Measurements from ENCODE around the gene CCDC12.
"Not testable (repeated sequence)": the region's sequence is repeated elsewhere in the genome, so short reads cannot be mapped to it uniquely, and the experiment has no call there.

CCDC12 gene

GRCh38 chr3:46979958-46980497 is 3.5 kb upstream of the CCDC12 start:
- no peak for DNase-seq (ENCODE audit: low read depth)

- DNase-seq (ENCODE audit: low read depth) = peak; percentile 85
Measured at GRCh38 chr3:46978985-46979944, 2.7 kb upstream of the CCDC12 start, which contains the start of gene NBEAL2. Gene NBEAL2 (plus strand): TSS chr3:46979666. CDS start chr3:46979862, 196 bp downstream.

- DNase-seq (ENCODE audit: low read depth) = no peak
Measured at GRCh38 chr3:46978381-46978780, 1.8 kb upstream of the CCDC12 start.

GRCh38 chr3:46977811-46978195 is 1.3 kb upstream of the CCDC12 start:
- no peak for DNase-seq (ENCODE audit: low read depth)

GRCh38 chr3:46974421-46975171 is 1.9 kb downstream of the CCDC12 start:
- DNase-seq (ENCODE audit: low read depth) = no peak

GRCh38 chr3:46972396-46972795 is 4.1 kb downstream of the CCDC12 start:
- DNase-seq (ENCODE audit: low read depth) = no peak

- DNase-seq (ENCODE audit: low read depth) = no peak
Measured at GRCh38 chr3:46971742-46972141, 4.8 kb downstream of the CCDC12 start.

GRCh38 chr3:46971151-46971550 is 5.4 kb downstream of the CCDC12 start:
- DNase-seq (ENCODE audit: low read depth) = no peak

GRCh38 chr3:46970391-46971091 is 6.0 kb downstream of the CCDC12 start:
- DNase-seq (ENCODE audit: low read depth) = no peak

- no peak for DNase-seq (ENCODE audit: low read depth)
Measured at GRCh38 chr3:46968783-46969428, 7.6 kb downstream of the CCDC12 start.

GRCh38 chr3:46966811-46967210 is 9.7 kb downstream of the CCDC12 start:
- no peak for DNase-seq (ENCODE audit: low read depth)

GRCh38 chr3:46965151-46965550 is 11.4 kb downstream of the CCDC12 start:
- DNase-seq (ENCODE audit: low read depth) = no peak

- not testable (repeated sequence) for DNase-seq (ENCODE audit: low read depth)
Measured at GRCh38 chr3:46964038-46964590, 12.4 kb downstream of the CCDC12 start.

GRCh38 chr3:46962990-46963389 is 13.6 kb downstream of the CCDC12 start:
- no peak for DNase-seq (ENCODE audit: low read depth)

- DNase-seq (ENCODE audit: low read depth) = no peak
Measured at GRCh38 chr3:46962427-46962826, 14.1 kb downstream of the CCDC12 start.

- DNase-seq (ENCODE audit: low read depth) = no peak
Measured at GRCh38 chr3:46960835-46961234, 15.7 kb downstream of the CCDC12 start.

- no peak for DNase-seq (ENCODE audit: low read depth)
Measured at GRCh38 chr3:46960081-46960701, 16.4 kb downstream of the CCDC12 start.

- DNase-seq (ENCODE audit: low read depth) = no peak
Measured at GRCh38 chr3:46959161-46959511, 17.4 kb downstream of the CCDC12 start.

- DNase-seq (ENCODE audit: low read depth) = no peak
Measured at GRCh38 chr3:46958467-46959160, 17.9 kb downstream of the CCDC12 start.
